Activated naive CD8-positive, alpha-beta T cell treated with anti-CD3 and anti-CD28 coated beads, Interleukin-2, amount 50 U/mL, for 24 hours (primary cell): ENCODE results near the gene SUCLG2.
"Not testable (repeated sequence)": the region's sequence is repeated elsewhere in the genome, so short reads cannot be mapped to it uniquely, and the experiment has no call there.

Experiments
- ATAC-seq: fragments of 150-1000 bp; cut with Tn5 transposase; one replicate; pipeline ENCODE4 v1.10.0; 2021
- DNase-seq: peaks from one replicate; pipeline ENCODE4 v3.0.0; 2021
- H3K27ac Mint-ChIP-seq: one replicate; pipeline ENCODE4 v1.8.0; 2021; ENCODE audit warnings: mild to moderate bottlenecking, mixed read lengths
- H3K27me3 Mint-ChIP-seq: one replicate; pipeline ENCODE4 v1.8.0; 2021; ENCODE audit warnings: mixed read lengths
- H3K36me3 Mint-ChIP-seq: one replicate; pipeline ENCODE4 v1.8.0; 2021; ENCODE audit warnings: low read depth, mixed read lengths
- H3K4me1 Mint-ChIP-seq: one replicate; pipeline ENCODE4 v1.8.0; 2021; ENCODE audit warnings: mixed read lengths
- H3K4me3 Mint-ChIP-seq: one replicate; pipeline ENCODE4 v1.8.0; 2021; ENCODE audit warnings: mild to moderate bottlenecking, moderate library complexity, mixed read lengths
- H3K9me3 Mint-ChIP-seq: one replicate; pipeline ENCODE4 v1.8.0; 2021; ENCODE audit warnings: mixed read lengths

Gene SUCLG2

GRCh38 chr3:67540198-67540894 lies 114.1 kb downstream of the SUCLG2 start:
- DNase-seq (no peak), ATAC-seq (no peak)
- Mint-ChIP-seq H3K27ac (no peak overlapping the region), H3K9me3 (peaks cover 23% of the 10 kb centered on the region), H3K36me3 (peaks cover 43% of the 10 kb centered on the region), H3K4me3 (no peak overlapping the region), H3K27me3 (no peaks in the 10 kb centered on the region), H3K4me1 (peaks cover 13% of the 10 kb centered on the region)

- not testable (repeated sequence) for H3K27ac Mint-ChIP-seq, H3K27me3 Mint-ChIP-seq, ATAC-seq, DNase-seq, H3K4me3 Mint-ChIP-seq
- H3K36me3 Mint-ChIP-seq: peaks cover 29% of the 10 kb centered on the region
- H3K9me3 Mint-ChIP-seq: peaks cover 19% of the 10 kb centered on the region
- H3K4me1 Mint-ChIP-seq: peaks cover 20% of the 10 kb centered on the region
These were observed 117.2 kb downstream of the SUCLG2 start for GRCh38 chr3:67537203-67537602.

- DNase-seq (no peak), ATAC-seq (no peak)
- Mint-ChIP-seq H3K27me3 (no peaks in the 10 kb centered on the region), H3K36me3 (peaks cover 18% of the 10 kb centered on the region), H3K4me3 (no peak overlapping the region), H3K4me1 (peaks cover 26% of the 10 kb centered on the region), H3K27ac (no peak overlapping the region), H3K9me3 (peaks cover 18% of the 10 kb centered on the region)
These were observed 119.4 kb downstream of the SUCLG2 start for GRCh38 chr3:67535006-67535405.

GRCh38 chr3:67534594-67534993 lies 119.8 kb downstream of the SUCLG2 start:
- peaks cover 15% of the 10 kb centered on the region for H3K9me3 Mint-ChIP-seq
- DNase-seq: no peak
- H3K27me3 Mint-ChIP-seq: no peaks in the 10 kb centered on the region
- H3K4me3 Mint-ChIP-seq: no peak overlapping the region
- peaks cover 14% of the 10 kb centered on the region for H3K36me3 Mint-ChIP-seq
- no peak for ATAC-seq
- H3K27ac Mint-ChIP-seq: no peak overlapping the region
- H3K4me1 Mint-ChIP-seq: peaks cover 26% of the 10 kb centered on the region

GRCh38 chr3:67531181-67532101 lies 123.0 kb downstream of the SUCLG2 start:
- ATAC-seq: no peak
- Mint-ChIP-seq H3K36me3 (peaks cover 28% of the 10 kb centered on the region), H3K27ac (no peak overlapping the region)

GRCh38 chr3:67529915-67530314 lies 124.5 kb downstream of the SUCLG2 start:
- H3K4me1 Mint-ChIP-seq: peaks cover 16% of the 10 kb centered on the region
- H3K27ac Mint-ChIP-seq: no peak overlapping the region
- no peak for ATAC-seq
- H3K9me3 Mint-ChIP-seq: no peaks in the 10 kb centered on the region
- H3K36me3 Mint-ChIP-seq: peaks cover 37% of the 10 kb centered on the region
- DNase-seq: no peak
- no peaks in the 10 kb centered on the region for H3K27me3 Mint-ChIP-seq
- no peak overlapping the region for H3K4me3 Mint-ChIP-seq

More at GRCh38 chr3:67531181-67532101, 123.0 kb downstream of the SUCLG2 start:
- H3K27me3 Mint-ChIP-seq: no peaks in the 10 kb centered on the region
- no peak overlapping the region for H3K4me3 Mint-ChIP-seq
- peaks cover 25% of the 10 kb centered on the region for H3K4me1 Mint-ChIP-seq
- no peak for DNase-seq
- H3K9me3 Mint-ChIP-seq: no peaks in the 10 kb centered on the region

- Mint-ChIP-seq H3K9me3 (no peaks in the 10 kb centered on the region), H3K27ac (no peak overlapping the region), H3K4me3 (no peak overlapping the region), H3K27me3 (no peaks in the 10 kb centered on the region), H3K36me3 (peaks cover 43% of the 10 kb centered on the region), H3K4me1 (peaks cover 14% of the 10 kb centered on the region)
- ATAC-seq (no peak), DNase-seq (no peak)
These were observed 125.1 kb downstream of the SUCLG2 start for GRCh38 chr3:67529337-67529736.

- no peak overlapping the region for H3K27ac Mint-ChIP-seq
- DNase-seq (no peak), ATAC-seq (no peak)
- H3K4me1 Mint-ChIP-seq: peaks cover 4% of the 10 kb centered on the region
- H3K36me3 Mint-ChIP-seq: peaks cover 51% of the 10 kb centered on the region
- no peaks in the 10 kb centered on the region for H3K27me3 Mint-ChIP-seq
- no peak overlapping the region for H3K4me3 Mint-ChIP-seq
- no peaks in the 10 kb centered on the region for H3K9me3 Mint-ChIP-seq
These were observed 128.2 kb downstream of the SUCLG2 start for GRCh38 chr3:67526246-67526645.

- Mint-ChIP-seq H3K27ac (no peak overlapping the region), H3K4me3 (no peak overlapping the region), H3K9me3 (no peaks in the 10 kb centered on the region), H3K36me3 (peaks cover 55% of the 10 kb centered on the region), H3K27me3 (no peaks in the 10 kb centered on the region), H3K4me1 (peaks cover 4% of the 10 kb centered on the region)
- no peak for DNase-seq
- ATAC-seq: no peak
These were observed 130.4 kb downstream of the SUCLG2 start for GRCh38 chr3:67524046-67524445.

- Mint-ChIP-seq H3K9me3 (no peaks in the 10 kb centered on the region), H3K27ac (no peak overlapping the region), H3K4me1 (peaks cover 4% of the 10 kb centered on the region), H3K36me3 (peaks cover 55% of the 10 kb centered on the region), H3K27me3 (no peaks in the 10 kb centered on the region), H3K4me3 (no peak overlapping the region)
- DNase-seq (no peak), ATAC-seq (no peak)
These were observed 132.3 kb downstream of the SUCLG2 start for GRCh38 chr3:67522081-67522480.

GRCh38 chr3:67521053-67521646 lies 133.3 kb downstream of the SUCLG2 start:
- no peak overlapping the region for H3K4me3 Mint-ChIP-seq
- H3K27ac Mint-ChIP-seq: no peak overlapping the region
- H3K36me3 Mint-ChIP-seq: peaks cover 52% of the 10 kb centered on the region
- DNase-seq: no peak
- H3K27me3 Mint-ChIP-seq: no peaks in the 10 kb centered on the region
- H3K4me1 Mint-ChIP-seq: peaks cover 4% of the 10 kb centered on the region
- H3K9me3 Mint-ChIP-seq: no peaks in the 10 kb centered on the region
- no peak for ATAC-seq

- no peak overlapping the region for H3K27ac Mint-ChIP-seq
- peaks cover 53% of the 10 kb centered on the region for H3K36me3 Mint-ChIP-seq
- ATAC-seq: no peak
- H3K4me3 Mint-ChIP-seq: no peak overlapping the region
- peaks cover 4% of the 10 kb centered on the region for H3K4me1 Mint-ChIP-seq
- DNase-seq: no peak
- no peaks in the 10 kb centered on the region for H3K9me3 Mint-ChIP-seq
- no peaks in the 10 kb centered on the region for H3K27me3 Mint-ChIP-seq
These were observed 136.2 kb downstream of the SUCLG2 start for GRCh38 chr3:67518236-67518635.

GRCh38 chr3:67517781-67518180 lies 136.6 kb downstream of the SUCLG2 start:
- peaks cover 4% of the 10 kb centered on the region for H3K4me1 Mint-ChIP-seq
- ATAC-seq: no peak
- no peak overlapping the region for H3K4me3 Mint-ChIP-seq
- H3K36me3 Mint-ChIP-seq: peaks cover 54% of the 10 kb centered on the region
- no peak for DNase-seq
- H3K27me3 Mint-ChIP-seq: no peaks in the 10 kb centered on the region
- H3K27ac Mint-ChIP-seq: no peak overlapping the region
- no peaks in the 10 kb centered on the region for H3K9me3 Mint-ChIP-seq

- H3K4me1 Mint-ChIP-seq: peaks cover 4% of the 10 kb centered on the region
- no peak overlapping the region for H3K27ac Mint-ChIP-seq
- no peak overlapping the region for H3K4me3 Mint-ChIP-seq
- H3K27me3 Mint-ChIP-seq: no peaks in the 10 kb centered on the region
- H3K36me3 Mint-ChIP-seq: peaks cover 53% of the 10 kb centered on the region
- H3K9me3 Mint-ChIP-seq: no peaks in the 10 kb centered on the region
- no peak for ATAC-seq
- no peak for DNase-seq
These were observed 137.9 kb downstream of the SUCLG2 start for GRCh38 chr3:67516496-67516895.

- peaks cover 53% of the 10 kb centered on the region for H3K36me3 Mint-ChIP-seq
- no peak for ATAC-seq
These were observed 138.6 kb downstream of the SUCLG2 start for GRCh38 chr3:67515778-67516177.

More at GRCh38 chr3:67515778-67516177, 138.6 kb downstream of the SUCLG2 start:
- Mint-ChIP-seq H3K27ac (no peak overlapping the region), H3K4me1 (peaks cover 4% of the 10 kb centered on the region), H3K27me3 (no peaks in the 10 kb centered on the region), H3K9me3 (no peaks in the 10 kb centered on the region), H3K4me3 (no peak overlapping the region)
- no peak for DNase-seq
